Tibial nerve (tissue), 4 donors: ENCODE results near the gene AFF3. TPM values are rescaled to one million over a fixed set of nuclear protein-coding genes. Genes with fewer than 3 reads are reported as not detected.

Source experiments
- DNase-seq, 2 donors: peaks; one replicate each; pipeline ENCODE4 v3.0.0-alpha.2; 2019; ENCODE audit warnings: low spot score in 2 of 2
- H3K27ac ChIP-seq, 4 donors: fragments of 200-600 bp; sonication (generic) in 3 of 4; one replicate each; pipeline ENCODE4 v1.5.1; 2017 to 2019; ENCODE audit warnings: mild to moderate bottlenecking in 1 of 4
- H3K27me3 ChIP-seq, 2 donors: fragments of 200-600 bp; sonication (generic) in 1 of 2; one replicate each; pipeline versions ENCODE4 v1.5.1 to v1.6.0; 2017 to 2019
- H3K36me3 ChIP-seq, 3 donors: fragments of 200-600 bp; sonication (generic); one replicate each; pipeline ENCODE4 v1.5.1; 2018 to 2019
- H3K4me1 ChIP-seq, 4 donors: fragments of 200-600 bp; sonication (generic) in 3 of 4; one replicate each; pipeline ENCODE4 v1.5.1; 2017 to 2019
- H3K4me3 ChIP-seq, 4 donors: fragments of 200-600 bp; sonication (generic) in 3 of 4; one replicate each; pipeline ENCODE4 v1.5.1; 2017 to 2019; ENCODE audit warnings: mild to moderate bottlenecking in 1 of 4, moderate library complexity in 1 of 4
- H3K9me3 ChIP-seq, 4 donors: fragments of 200-600 bp; sonication (generic) in 3 of 4; one replicate each; pipeline ENCODE4 v1.5.1; 2017 to 2019
- CTCF ChIP-seq, 5 experiments: fragments of 200-600 bp in 3 of 5; fragments of 450-650 bp in 2 of 5; sonication (generic) in 3 of 5; IDR thresholded peaks; one replicate each; pipeline ENCODE4 v1.5.1; 2016 to 2019; ENCODE audit warnings: antibody characterized with exemption in 5 of 5, mild to moderate bottlenecking in 3 of 5, moderate library complexity in 2 of 5
- EP300 ChIP-seq, 2 donors: sonication (generic); formaldehyde crosslinking; IDR thresholded peaks; one replicate each; pipeline ENCODE4 v1.6.1; 2017; ENCODE audit warnings: antibody characterized with exemption in 2 of 2, mild to moderate bottlenecking in 1 of 2
- POLR2A ChIP-seq, 2 donors: fragments of 450-650 bp; IDR thresholded peaks; one replicate each; pipeline ENCODE4 v1.6.1; 2017; ENCODE audit warnings: antibody characterized with exemption in 2 of 2, mild to moderate bottlenecking in 2 of 2, moderate library complexity in 2 of 2
- WGBS, 2 donors: methylation state at CpG; one replicate each; pipeline ENCODE4 v1.1.5; 2018; 5-methylcytosine and 5-hydroxymethylcytosine counted together
- total RNA-seq, 4 donors: library from RNA; depleted of rRNA; stranded (reverse); fragments of >200 nt; gene quantifications; one replicate each; pipeline ENCODE4 v1.1.0, GENCODE V29; 2016

The AFF3 gene
- total RNA-seq, 4 donors from 2014 or later = 7.2 to 36.0 (median 21.4) TPM

- Histone ChIP-seq H3K27ac (no peak overlapping the region), H3K36me3 (no peaks in the 10 kb centered on the region), H3K9me3 (no peaks in the 10 kb centered on the region), H3K4me3 (no peak overlapping the region), H3K27me3 (no peaks in the 10 kb centered on the region), H3K4me1 (peaks cover 0 to 5% (median 0%) of the 10 kb centered on the region in 4 donors)
- 61 to 68% methylated on average over 6 of the region's 6 CpGs for WGBS, 2 donors
- no peak for DNase-seq
- TF ChIP-seq CTCF (IDR thresholded peaks at IDR 0.05) (no peak), EP300 (IDR thresholded peaks at IDR 0.05) (no peak), POLR2A (IDR thresholded peaks at IDR 0.05) (no peak)
Observed at GRCh38 chr2:99622534-99622933, 519.9 kb downstream of the AFF3 start.

- WGBS, 2 donors = 77 to 93% methylated on average over 5 of the region's 5 CpGs
- Histone ChIP-seq H3K4me1 (peaks cover 0 to 5% (median 0%) of the 10 kb centered on the region in 4 donors), H3K4me3 (no peak overlapping the region), H3K36me3 (no peaks in the 10 kb centered on the region), H3K27ac (no peak overlapping the region), H3K27me3 (no peaks in the 10 kb centered on the region), H3K9me3 (no peaks in the 10 kb centered on the region)
- TF ChIP-seq EP300 (IDR thresholded peaks at IDR 0.05) = no peak
- TF ChIP-seq CTCF (IDR thresholded peaks at IDR 0.05) = no peak
- no peak for TF ChIP-seq POLR2A (IDR thresholded peaks at IDR 0.05)
- no peak for DNase-seq
Observed at GRCh38 chr2:99621774-99622173, 520.6 kb downstream of the AFF3 start.

- DNase-seq = no peak
- H3K4me1 ChIP-seq = peaks cover 0 to 5% (median 0%) of the 10 kb centered on the region in 4 donors
- H3K36me3 ChIP-seq = no peaks in the 10 kb centered on the region
- 89 to 95% methylated on average over 4 of the region's 4 CpGs for WGBS, 2 donors
- H3K27ac ChIP-seq = no peak overlapping the region
- H3K27me3 ChIP-seq = no peaks in the 10 kb centered on the region
- no peaks in the 10 kb centered on the region for H3K9me3 ChIP-seq
- TF ChIP-seq POLR2A (IDR thresholded peaks at IDR 0.05) (no peak), CTCF (IDR thresholded peaks at IDR 0.05) (no peak)
- H3K4me3 ChIP-seq = no peak overlapping the region
Observed at GRCh38 chr2:99621106-99621505, 521.3 kb downstream of the AFF3 start.

GRCh38 chr2:99619151-99619550, 523.2 kb downstream of the AFF3 start:
- DNase-seq = no peak
- Histone ChIP-seq H3K36me3 (no peaks in the 10 kb centered on the region), H3K4me1 (peaks cover 0 to 5% (median 0%) of the 10 kb centered on the region in 4 donors), H3K27me3 (no peaks in the 10 kb centered on the region), H3K9me3 (no peaks in the 10 kb centered on the region), H3K4me3 (no peak overlapping the region), H3K27ac (no peak overlapping the region)
- TF ChIP-seq POLR2A (IDR thresholded peaks at IDR 0.05) (no peak), CTCF (IDR thresholded peaks at IDR 0.05) (no peak), EP300 (IDR thresholded peaks at IDR 0.05) (no peak)
- 90 to 96% methylated on average over 1 of the region's 1 CpG for whole genome bisulfite sequencing, 2 donors

GRCh38 chr2:99618579-99619097, 523.8 kb downstream of the AFF3 start:
- 67 to 74% methylated on average over 6 of the region's 6 CpGs for WGBS, 2 donors
- Histone ChIP-seq H3K4me1 (peaks cover 0 to 5% (median 0%) of the 10 kb centered on the region in 4 donors), H3K27me3 (no peaks in the 10 kb centered on the region), H3K9me3 (no peaks in the 10 kb centered on the region), H3K36me3 (no peaks in the 10 kb centered on the region), H3K4me3 (no peak overlapping the region), H3K27ac (no peak overlapping the region)
- TF ChIP-seq EP300 (IDR thresholded peaks at IDR 0.05) = no peak
- no peak for TF ChIP-seq CTCF (IDR thresholded peaks at IDR 0.05)
- no peak for TF ChIP-seq POLR2A (IDR thresholded peaks at IDR 0.05)
- DNase-seq = no peak
